NCI-H1092 (cell line): ENCODE data around the gene NPEPL1.

Source experiments
- DNase-seq: peaks from one replicate; lab custom pipeline; 2025; lab: John Stamatoyannopoulos, UW

NPEPL1 gene

GRCh38 chr20:58701431-58702160 lies 9.0 kb downstream of the NPEPL1 start:
- no peak for DNase-seq

GRCh38 chr20:58702161-58702510 lies 9.5 kb downstream of the NPEPL1 start:
- no peak for DNase-seq

- no peak for DNase-seq
Observed at GRCh38 chr20:58702859-58703648, 10.5 kb downstream of the NPEPL1 start.

GRCh38 chr20:58703765-58704371 lies 11.3 kb downstream of the NPEPL1 start:
- DNase-seq = no peak

- DNase-seq = no peak
Observed at GRCh38 chr20:58705208-58705926, 12.8 kb downstream of the NPEPL1 start.

GRCh38 chr20:58706150-58706892 lies 13.7 kb downstream of the NPEPL1 start:
- DNase-seq = no peak

GRCh38 chr20:58706975-58707681 lies 14.5 kb downstream of the NPEPL1 start:
- no peak for DNase-seq

GRCh38 chr20:58707770-58708169 lies 15.2 kb downstream of the NPEPL1 start:
- DNase-seq = no peak

GRCh38 chr20:58708246-58708931 lies 15.8 kb downstream of the NPEPL1 start:
- no peak for DNase-seq

- no peak for DNase-seq
Observed at GRCh38 chr20:58709013-58709702, 16.6 kb downstream of the NPEPL1 start.

- no peak for DNase-seq
Observed at GRCh38 chr20:58709703-58710039, 17.1 kb downstream of the NPEPL1 start.

- no peak for DNase-seq
Observed at GRCh38 chr20:58710481-58711265, 18.1 kb downstream of the NPEPL1 start.

- DNase-seq = no peak
Observed at GRCh38 chr20:58711266-58712051, 18.9 kb downstream of the NPEPL1 start.

GRCh38 chr20:58712151-58712791 lies 19.7 kb downstream of the NPEPL1 start:
- no peak for DNase-seq

- no peak for DNase-seq
Observed at GRCh38 chr20:58712806-58713731, 20.5 kb downstream of the NPEPL1 start.

GRCh38 chr20:58713801-58714339 lies 21.3 kb downstream of the NPEPL1 start:
- DNase-seq = no peak
